ENCODE measurements around the gene SAAL1.
"Not testable (repeated sequence)": the region's sequence is repeated elsewhere in the genome, so short reads cannot be mapped to it uniquely, and the experiment has no call there.

GRCh38 chr11:18131115-18131514, 25.2 kb upstream of the SAAL1 start:
- not testable (repeated sequence) for TF ChIP-seq POLR2A, CTCF (IDR thresholded peaks at IDR 0.05)

All from uterus (tissue), 2 donors.